Adipocyte (in vitro differentiated cells): ENCODE results near the gene ATE1.
"Not testable (repeated sequence)": the region's sequence is repeated elsewhere in the genome, so short reads cannot be mapped to it uniquely, and the experiment has no call there.

ENCODE experiments used
- DNase-seq: peaks from one replicate; pipeline ENCODE4 v3.0.0-alpha.2; 2015; ENCODE audit warnings: low read depth
- H3K27me3 ChIP-seq: replicated peaks from 2 replicates; pipeline ENCODE4 v1.7.0; 2013; ENCODE audit warnings: mild to moderate bottlenecking, low read length, moderate library complexity; ENCODE audit not compliant: control insufficient read depth, insufficient read depth
- H3K36me3 ChIP-seq: 2 replicates; pipeline ENCODE4 v1.7.0; 2013; ENCODE audit warnings: low read length, mild to moderate bottlenecking, moderate library complexity; ENCODE audit not compliant: control insufficient read depth, insufficient read depth, severe bottlenecking
- H3K4me1 ChIP-seq: 2 replicates; pipeline ENCODE4 v1.7.0; 2013; ENCODE audit warnings: mild to moderate bottlenecking, low read length, moderate library complexity; ENCODE audit not compliant: control insufficient read depth, insufficient read depth
- H3K4me3 ChIP-seq: 2 replicates; pipeline ENCODE4 v1.7.0; 2013; ENCODE audit warnings: mild to moderate bottlenecking, low read length, moderate library complexity
- H3K9ac ChIP-seq: 2 replicates; pipeline ENCODE4 v1.7.0; 2013; ENCODE audit warnings: mild to moderate bottlenecking, low read length, moderate library complexity
- H3K9me3 ChIP-seq: 2 replicates; pipeline ENCODE4 v1.7.0; 2013; ENCODE audit warnings: mild to moderate bottlenecking, low read length, moderate library complexity; ENCODE audit not compliant: control insufficient read depth

ATE1 gene

DNA sequence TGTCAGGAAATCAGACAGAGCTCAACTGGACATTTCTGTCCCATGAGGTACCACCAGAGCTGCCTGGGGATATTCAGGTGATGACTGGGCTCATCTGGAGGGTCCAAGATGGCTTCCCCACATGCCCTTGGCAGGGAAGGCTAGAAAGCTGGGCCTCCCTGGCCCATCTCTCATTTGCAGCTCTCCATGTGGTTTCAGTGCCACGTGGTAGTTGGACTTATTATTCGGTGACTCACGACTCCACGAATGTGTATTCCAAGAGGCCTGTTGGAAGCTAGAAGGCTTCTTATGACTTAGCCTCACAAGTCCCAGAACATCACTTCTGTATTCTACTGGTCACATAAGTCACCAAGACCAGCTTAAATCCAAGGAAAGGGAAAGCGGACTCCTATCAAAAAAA lies 24.4 kb upstream of the ATE1 start:
- no peak for DNase-seq
- peaks cover 10% of the 10 kb centered on the region for H3K36me3 ChIP-seq
- peaks cover 6% of the 10 kb centered on the region for H3K4me1 ChIP-seq
- no peaks in the 10 kb centered on the region for H3K9me3 ChIP-seq
- no peak overlapping the region for H3K4me3 ChIP-seq
- no peak overlapping the region for H3K9ac ChIP-seq
- H3K27me3 ChIP-seq: no peaks in the 10 kb centered on the region

DNA sequence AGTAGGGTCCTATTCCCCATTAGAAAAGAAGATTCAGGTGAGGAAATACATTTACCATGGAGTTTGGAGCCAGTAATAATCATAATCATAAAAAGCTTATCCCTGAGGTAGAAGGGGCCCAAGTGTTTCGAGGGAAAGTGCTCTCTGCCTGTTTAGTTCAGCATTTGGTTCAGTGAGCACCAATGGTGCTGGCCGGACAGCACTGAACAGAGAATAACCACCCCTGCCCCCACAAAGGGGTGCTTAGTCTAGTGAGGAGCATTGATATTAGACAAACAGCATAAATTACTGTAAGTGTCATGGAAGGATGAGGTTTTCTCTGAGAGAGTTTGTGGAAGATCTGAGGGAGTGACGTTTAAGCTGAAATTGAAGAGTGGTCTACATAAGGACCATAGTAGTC lies 21.6 kb upstream of the ATE1 start:
- H3K9me3 ChIP-seq: no peaks in the 10 kb centered on the region
- no peak for DNase-seq
- H3K4me1 ChIP-seq: peaks cover 3% of the 10 kb centered on the region
- H3K4me3 ChIP-seq: no peak overlapping the region
- no peaks in the 10 kb centered on the region for H3K27me3 ChIP-seq
- no peak overlapping the region for H3K9ac ChIP-seq
- H3K36me3 ChIP-seq: no peaks in the 10 kb centered on the region

DNA sequence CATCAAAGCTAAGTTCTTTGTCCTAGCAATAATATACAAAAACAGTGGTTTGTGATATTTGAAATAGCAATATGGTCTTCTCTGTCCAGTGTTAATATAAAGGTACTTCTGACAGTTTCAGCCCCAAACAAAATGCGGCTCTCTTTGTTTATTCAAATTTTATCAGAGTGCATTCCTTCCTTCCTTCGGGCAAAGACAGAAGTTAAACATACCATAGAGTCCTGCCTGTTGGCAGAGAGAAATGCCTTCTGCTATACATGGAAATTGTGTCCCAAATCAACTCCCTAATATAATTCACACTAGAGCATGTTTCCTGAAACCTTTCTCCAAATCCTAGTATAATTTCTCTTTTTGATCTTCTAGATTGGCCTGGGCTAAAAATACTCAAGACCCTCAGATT lies 21.2 kb upstream of the ATE1 start:
- Histone ChIP-seq H3K4me1 (peaks cover 3% of the 10 kb centered on the region), H3K9me3 (no peaks in the 10 kb centered on the region), H3K36me3 (no peaks in the 10 kb centered on the region), H3K4me3 (no peak overlapping the region), H3K9ac (no peak overlapping the region), H3K27me3 (no peaks in the 10 kb centered on the region)
- DNase-seq: peak; percentile 12

DNA sequence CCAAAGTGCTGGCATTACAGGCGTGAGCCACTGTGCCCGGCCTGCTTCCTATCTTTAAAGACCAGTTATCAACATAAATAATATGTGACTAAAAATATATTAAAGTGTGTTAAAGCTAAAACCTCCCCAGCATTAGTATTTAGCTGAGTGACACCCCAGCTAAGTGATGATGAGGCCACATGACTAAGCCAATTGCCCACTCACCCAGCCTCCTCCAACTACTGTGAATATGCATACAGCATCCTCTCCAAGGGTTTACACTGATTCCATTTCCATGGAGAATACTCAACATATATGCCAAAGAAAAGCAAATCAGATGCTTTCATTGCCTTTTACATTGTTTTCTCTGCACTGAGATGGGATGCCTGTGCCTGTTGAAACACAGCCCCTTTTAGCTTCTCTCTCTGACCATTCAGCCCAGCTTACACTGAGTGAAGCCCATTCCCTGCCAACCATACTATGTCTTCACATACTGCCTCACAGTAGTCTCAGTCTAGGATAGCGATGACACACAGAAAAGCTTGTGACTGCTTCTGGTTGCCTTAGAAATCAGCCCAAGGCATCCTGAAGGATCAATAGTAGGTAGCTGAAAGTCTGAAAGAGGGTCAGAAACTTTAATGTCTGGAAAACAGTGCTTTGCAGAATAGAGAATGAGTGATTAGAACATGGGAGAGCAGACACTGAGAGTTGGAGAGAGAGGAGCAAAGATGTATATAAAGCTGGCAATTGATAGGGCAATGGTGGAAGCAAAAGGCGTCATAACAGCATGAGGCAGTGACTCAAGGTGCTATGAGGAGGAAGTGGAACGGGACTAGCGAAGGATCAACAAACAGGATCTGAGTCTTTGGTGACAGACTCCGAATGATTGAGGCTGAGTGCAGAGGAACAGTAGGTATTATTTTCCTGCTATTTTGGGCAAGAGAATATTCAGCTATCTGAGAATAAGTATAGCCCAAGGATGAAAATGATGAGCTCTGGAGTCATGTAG lies 19.8 kb upstream of the ATE1 start:
- peaks cover 12% of the 10 kb centered on the region for H3K4me1 ChIP-seq

DNA sequence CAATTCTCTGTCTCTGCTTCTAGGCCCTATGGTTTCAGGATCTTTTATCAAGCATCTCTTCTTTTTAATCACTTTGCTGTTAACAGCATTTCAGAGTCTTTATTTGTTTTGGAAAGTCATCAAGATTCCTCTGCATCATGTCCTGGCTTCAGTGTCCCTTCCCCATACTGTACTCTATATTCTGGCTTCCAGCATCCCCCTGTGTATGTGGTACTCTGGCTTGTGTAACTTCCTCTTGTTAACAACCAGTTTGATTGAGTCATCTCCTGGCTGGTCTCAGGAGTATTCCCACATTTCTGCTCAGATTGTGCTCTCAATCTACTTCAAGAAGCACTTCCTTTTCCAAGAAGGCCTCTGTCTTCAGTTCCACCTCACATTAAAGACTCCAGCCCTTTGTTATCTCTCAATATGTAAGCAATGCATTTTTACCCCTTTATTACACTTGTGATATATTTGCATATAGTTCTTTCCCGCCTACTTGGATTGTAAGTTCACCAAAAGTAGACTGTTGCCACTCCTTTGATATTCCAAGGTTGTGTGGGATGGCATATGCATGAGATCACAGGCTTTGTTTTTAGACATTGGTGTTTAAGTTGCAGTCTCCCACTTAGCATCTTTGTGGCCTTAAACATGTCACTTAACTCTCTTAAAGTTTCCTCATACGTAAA lies 15.1 kb upstream of the ATE1 start:
- Histone ChIP-seq H3K4me1 (peaks cover 12% of the 10 kb centered on the region), H3K9ac (no peak overlapping the region), H3K36me3 (no peaks in the 10 kb centered on the region), H3K9me3 (no peaks in the 10 kb centered on the region), H3K4me3 (no peak overlapping the region), H3K27me3 (no peaks in the 10 kb centered on the region)
- DNase-seq: peak; percentile 84

More for the DNA sequence above, 19.8 kb upstream of the ATE1 start:
- H3K27me3 ChIP-seq: no peaks in the 10 kb centered on the region
- no peaks in the 10 kb centered on the region for H3K36me3 ChIP-seq
- no peak overlapping the region for H3K9ac ChIP-seq
- H3K4me3 ChIP-seq: no peak overlapping the region
- no peaks in the 10 kb centered on the region for H3K9me3 ChIP-seq
- DNase-seq: no peak

DNA sequence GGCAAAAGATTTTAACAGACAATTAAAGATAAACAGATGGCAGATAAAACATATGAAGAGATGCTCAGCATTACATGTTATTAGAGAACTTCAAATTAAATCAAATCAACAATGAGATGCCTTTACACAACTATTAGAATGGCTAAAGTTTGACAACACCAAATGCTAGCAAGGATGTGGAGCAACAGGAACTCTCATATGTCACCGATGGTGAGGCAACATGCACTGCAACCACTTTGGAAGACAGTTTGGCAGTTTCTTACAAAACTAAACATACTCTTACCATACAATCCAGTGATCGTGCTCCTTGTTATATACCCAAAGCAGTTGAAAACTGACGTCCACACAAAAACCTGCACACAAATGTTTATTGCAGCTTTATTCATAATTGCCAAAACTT lies 13.7 kb upstream of the ATE1 start:
- no peak overlapping the region for H3K4me3 ChIP-seq
- no peaks in the 10 kb centered on the region for H3K36me3 ChIP-seq
- H3K9me3 ChIP-seq: no peaks in the 10 kb centered on the region
- no peak for DNase-seq
- peaks cover 12% of the 10 kb centered on the region for H3K4me1 ChIP-seq
- no peak overlapping the region for H3K9ac ChIP-seq
- no peaks in the 10 kb centered on the region for H3K27me3 ChIP-seq

DNA sequence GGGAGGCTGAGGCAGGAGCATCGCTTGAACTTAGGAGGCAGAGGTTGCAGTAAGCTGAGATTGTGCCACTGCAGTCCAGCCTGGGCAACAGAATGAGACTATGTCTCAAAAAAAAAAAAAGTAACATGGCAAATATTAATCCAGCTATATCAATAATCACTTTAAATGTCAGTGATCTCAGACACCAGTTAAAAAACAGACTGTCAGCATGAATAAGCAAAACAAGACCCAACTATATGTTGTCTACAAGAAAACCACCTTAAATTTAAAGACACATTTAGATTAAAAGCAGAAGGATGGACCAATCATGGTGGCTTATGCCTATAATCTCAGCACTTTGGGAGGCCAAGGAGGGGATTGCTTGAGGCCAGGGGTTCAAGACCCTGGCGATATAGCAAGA lies 8.5 kb upstream of the ATE1 start:
- no peak overlapping the region for H3K9ac ChIP-seq
- H3K4me3 ChIP-seq: no peak overlapping the region
- H3K4me1 ChIP-seq: no peaks in the 10 kb centered on the region
- no peak for DNase-seq
- H3K36me3 ChIP-seq: no peaks in the 10 kb centered on the region
- H3K9me3 ChIP-seq: no peaks in the 10 kb centered on the region
- H3K27me3 ChIP-seq: no peaks in the 10 kb centered on the region

DNA sequence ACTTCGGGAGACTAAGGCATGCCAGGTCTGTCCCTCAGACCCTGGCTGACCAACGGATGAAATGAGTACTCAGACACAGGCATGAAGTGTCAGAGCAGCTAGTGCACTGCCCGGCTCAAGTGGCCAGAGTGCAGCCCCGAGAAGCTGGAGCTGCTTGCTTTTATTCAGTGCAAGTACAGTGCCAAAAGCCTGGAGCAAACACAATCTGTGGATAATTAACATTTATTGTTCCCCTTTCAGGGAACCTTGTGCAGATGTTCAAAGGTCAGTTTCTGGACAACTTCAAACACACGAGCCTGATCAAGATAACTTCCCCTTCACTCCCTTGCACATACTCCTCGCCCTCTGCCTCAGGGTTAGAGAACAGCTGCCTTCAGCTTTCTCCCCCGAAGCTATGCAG lies 7.9 kb upstream of the ATE1 start:
- Histone ChIP-seq H3K9ac (no peak overlapping the region), H3K4me1 (no peaks in the 10 kb centered on the region), H3K9me3 (no peaks in the 10 kb centered on the region), H3K4me3 (no peak overlapping the region), H3K36me3 (no peaks in the 10 kb centered on the region), H3K27me3 (no peaks in the 10 kb centered on the region)
- DNase-seq: peak; percentile 57

DNA sequence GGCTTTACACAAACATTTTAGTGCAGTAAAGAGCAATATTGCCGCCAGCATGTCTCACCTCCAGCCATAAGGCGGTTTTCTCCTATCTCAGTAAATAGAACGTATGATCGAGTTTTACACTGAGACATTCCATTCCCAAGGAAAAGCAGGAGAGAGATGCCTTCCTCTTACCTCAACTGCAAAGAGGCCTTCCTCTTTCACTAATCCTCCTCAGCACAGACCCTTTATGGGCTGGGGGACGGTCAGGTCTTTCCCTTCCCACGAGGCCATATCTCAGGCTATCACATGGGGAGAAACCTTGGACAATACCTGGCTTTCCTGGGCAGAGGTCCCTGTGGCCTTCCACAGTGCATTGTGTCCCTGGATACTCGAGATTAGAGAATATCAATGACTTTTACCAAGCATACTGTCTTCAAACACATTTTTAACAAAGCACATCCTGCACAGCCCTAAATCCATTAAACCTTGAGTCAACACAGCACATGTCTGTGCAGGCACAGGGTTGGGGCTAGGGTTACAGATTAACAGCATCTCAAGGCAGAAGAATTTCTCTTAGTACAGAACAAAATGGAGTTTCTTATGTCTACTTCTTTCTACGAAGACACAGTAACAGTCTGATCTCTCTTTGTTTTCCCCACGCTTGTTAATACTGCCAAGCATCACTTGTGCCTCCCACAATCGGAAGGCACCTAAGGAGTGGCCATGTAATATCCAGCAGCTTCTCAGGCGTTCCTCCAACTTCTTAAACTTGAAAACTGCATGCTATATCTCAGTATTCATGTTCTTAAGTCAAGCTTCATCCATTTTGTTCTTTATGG lies 2.6 kb upstream of the ATE1 start:
- H3K4me1 ChIP-seq: peaks cover 13% of the 10 kb centered on the region
- H3K4me3 ChIP-seq, DNase-seq, H3K9ac ChIP-seq, H3K27me3 ChIP-seq, H3K9me3 ChIP-seq, H3K36me3 ChIP-seq: not testable (repeated sequence)

DNA sequence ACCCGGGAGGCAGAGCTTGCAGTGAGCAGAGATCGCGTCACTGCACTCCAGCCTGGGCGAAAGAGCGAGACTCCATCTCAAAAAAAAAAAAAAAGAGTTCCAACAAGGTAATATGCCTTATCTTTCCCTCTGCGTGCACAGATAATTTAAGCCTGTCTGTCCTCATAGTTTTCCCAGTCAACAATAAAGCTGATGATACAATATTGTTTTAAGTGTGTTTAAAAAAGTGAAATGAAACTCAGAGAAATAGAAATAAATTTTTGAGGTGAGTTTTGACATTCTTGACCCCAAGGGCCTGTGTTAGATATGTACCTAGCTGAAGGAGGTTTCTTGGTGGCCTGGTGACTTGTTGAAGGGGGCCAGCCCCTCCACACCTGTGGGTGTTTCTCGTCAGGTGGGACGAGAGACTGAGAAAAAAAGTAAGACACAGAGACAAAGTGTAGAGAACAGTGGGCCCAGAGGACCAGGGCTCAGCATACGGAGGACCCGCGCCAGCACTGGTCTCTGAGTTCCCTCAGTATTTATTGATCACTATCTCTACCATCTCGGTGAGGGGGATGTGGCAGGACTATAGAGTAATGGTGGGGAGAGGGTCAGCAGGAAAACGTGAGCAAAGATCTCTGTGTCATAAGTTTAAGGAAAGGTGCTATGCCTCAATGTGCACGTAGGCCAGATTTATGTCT lies 1.9 kb upstream of the ATE1 start:
- H3K4me3 ChIP-seq, H3K9me3 ChIP-seq, DNase-seq, H3K36me3 ChIP-seq, H3K27me3 ChIP-seq, H3K9ac ChIP-seq: not testable (repeated sequence)
- H3K4me1 ChIP-seq: peaks cover 13% of the 10 kb centered on the region
